SK-N-SH treated with all-trans-retinoic acid at 6 μM for 48 hours (cell line): ENCODE data around the gene SMIM38.

Experiments
- ATAC-seq: fragments of 200-7000 bp; cut with Tn5 transposase; 3 replicates; pipeline ENCODE4 v1.9.1; 2020; ENCODE audit warnings: mild to moderate bottlenecking, moderate library complexity
- ARNTL ChIP-seq: fragments of 450-650 bp; formaldehyde crosslinking; IDR thresholded peaks from 2 replicates; pipeline ENCODE4 v1.5.0; 2020; ENCODE audit warnings: low read depth, mild to moderate bottlenecking, moderate library complexity, borderline replicate concordance
- BACH2 ChIP-seq: fragments of 250-450 bp; sonication (Bioruptor Pico); IDR thresholded peaks from 2 replicates; pipeline ENCODE4 v1.9.0; 2021; ENCODE audit warnings: mild to moderate bottlenecking, borderline replicate concordance
- CREB5 ChIP-seq: fragments of 250-450 bp; sonication (Bioruptor Pico); IDR thresholded peaks from 2 replicates; pipeline ENCODE4 v1.5.1; 2020; ENCODE audit warnings: low read depth, mild to moderate bottlenecking, moderate library complexity
- CSDC2 ChIP-seq: fragments of 250-450 bp; sonication (Bioruptor Pico); IDR thresholded peaks from 2 replicates; pipeline ENCODE4 v1.5.0; 2020; ENCODE audit warnings: mild to moderate bottlenecking, moderate library complexity
- CSRNP3 ChIP-seq: fragments of 250-450 bp; sonication (Bioruptor Pico); IDR thresholded peaks from 2 replicates; pipeline ENCODE4 v1.5.1; 2021; ENCODE audit warnings: mild to moderate bottlenecking, moderate library complexity
- ESRRG ChIP-seq: fragments of 250-450 bp; sonication (Bioruptor Pico); IDR thresholded peaks from 2 replicates; pipeline ENCODE4 v1.6.1; 2021; ENCODE audit warnings: mild to moderate bottlenecking
- GLIS3 ChIP-seq: fragments of 250-450 bp; sonication (Bioruptor Pico); IDR thresholded peaks from 2 replicates; pipeline ENCODE4 v1.5.0; 2020; ENCODE audit warnings: mild to moderate bottlenecking, moderate library complexity
- ISL1 ChIP-seq: fragments of 250-450 bp; sonication (Bioruptor Pico); IDR thresholded peaks from 2 replicates; pipeline ENCODE4 v2.1.2; 2022; ENCODE audit warnings: mild to moderate bottlenecking, moderate library complexity
- OSR1 ChIP-seq: fragments of 250-450 bp; sonication (Bioruptor Pico); IDR thresholded peaks from 2 replicates; pipeline ENCODE4 v1.8.0; 2022; ENCODE audit warnings: moderate library complexity, mild to moderate bottlenecking, inconsistent platforms
- PATZ1 ChIP-seq: fragments of 250-450 bp; sonication (Bioruptor Pico); IDR thresholded peaks from 2 replicates; pipeline ENCODE4 v1.8.0; 2020; ENCODE audit warnings: mild to moderate bottlenecking, moderate library complexity, borderline replicate concordance
- POU6F1 ChIP-seq: fragments of 250-450 bp; sonication (Bioruptor Pico); IDR thresholded peaks from 2 replicates; pipeline ENCODE4 v1.8.0; 2021; ENCODE audit warnings: low read depth, mild to moderate bottlenecking, moderate library complexity, borderline replicate concordance
- PPARA ChIP-seq: fragments of 250-450 bp; sonication (Bioruptor Pico); IDR thresholded peaks from 2 replicates; pipeline ENCODE4 v1.5.0; 2020; ENCODE audit warnings: mild to moderate bottlenecking, borderline replicate concordance
- SNAI2 ChIP-seq: fragments of 250-450 bp; sonication (Bioruptor Pico); IDR thresholded peaks from 2 replicates; pipeline ENCODE4 v1.5.0; 2020; ENCODE audit warnings: mild to moderate bottlenecking, moderate library complexity
- TOX ChIP-seq: fragments of 250-450 bp; sonication (Bioruptor Pico); IDR thresholded peaks from 2 replicates; pipeline ENCODE4 v1.8.0; 2021; ENCODE audit warnings: mild to moderate bottlenecking, moderate library complexity, borderline replicate concordance
- TSHZ2 ChIP-seq: fragments of 250-450 bp; sonication (Bioruptor Pico); IDR thresholded peaks from 2 replicates; pipeline ENCODE4 v1.5.0; 2020; ENCODE audit warnings: mild to moderate bottlenecking, moderate library complexity
- ZC3H10 ChIP-seq: fragments of 250-450 bp; sonication (Bioruptor Pico); IDR thresholded peaks from 2 replicates; pipeline ENCODE4 v1.5.1; 2021; ENCODE audit warnings: mild to moderate bottlenecking, moderate library complexity
- ZFP3 ChIP-seq: fragments of 250-450 bp; sonication (Bioruptor Pico); IDR thresholded peaks from 2 replicates; pipeline ENCODE4 v1.5.0; 2020; ENCODE audit warnings: mild to moderate bottlenecking, moderate library complexity
- ZNF565 ChIP-seq: fragments of 450-650 bp; formaldehyde crosslinking; conservative IDR thresholded peaks from 2 replicates; pipeline ENCODE4 v1.5.0; 2020; ENCODE audit warnings: low read depth, mild to moderate bottlenecking, moderate library complexity
- ZNF70 ChIP-seq: fragments of 450-650 bp; formaldehyde crosslinking; IDR thresholded peaks from 2 replicates; pipeline ENCODE4 v1.5.0; 2020; ENCODE audit warnings: mild to moderate bottlenecking, moderate library complexity
- ZNF8 ChIP-seq: fragments of 450-650 bp; formaldehyde crosslinking; IDR thresholded peaks from 2 replicates; pipeline ENCODE4 v1.5.0; 2020; ENCODE audit warnings: mild to moderate bottlenecking, moderate library complexity

Gene SMIM38

GRCh38 chr11:69129647-69130046 lies 26.1 kb upstream of the SMIM38 start (continued):
- TF ChIP-seq POU6F1 (no peak), GLIS3 (no peak), ISL1 (CRISPR knock-in tag) (no peak), ZFP3 (CRISPR knock-in tag) (no peak), CSDC2 (CRISPR knock-in tag) (no peak), ARNTL (CRISPR knock-in tag) (no peak)

- no peak for ATAC-seq
- TF ChIP-seq OSR1 (CRISPR knock-in tag) (no peak), ZC3H10 (CRISPR knock-in tag) (no peak), SNAI2 (CRISPR knock-in tag) (no peak), BACH2 (no peak), CSDC2 (CRISPR knock-in tag) (no peak), ESRRG (CRISPR knock-in tag) (no peak), ZNF8 (CRISPR knock-in tag) (no peak), ARNTL (CRISPR knock-in tag) (no peak), TSHZ2 (no peak), POU6F1 (no peak), ZNF565 (CRISPR knock-in tag) (no peak), ISL1 (CRISPR knock-in tag) (no peak), GLIS3 (no peak), PPARA (CRISPR knock-in tag) (no peak), TOX (no peak), PATZ1 (CRISPR knock-in tag) (no peak), ZNF70 (CRISPR knock-in tag) (no peak), CREB5 (CRISPR knock-in tag) (no peak), CSRNP3 (CRISPR knock-in tag) (no peak)
- TF ChIP-seq, all 23 proteins: peak for 0
These were observed 25.1 kb upstream of the SMIM38 start for GRCh38 chr11:69130654-69131053.

- peak; percentile 53 for ATAC-seq
- no peak for TF ChIP-seq SNAI2 (CRISPR knock-in tag)
- TF ChIP-seq ZNF8 (CRISPR knock-in tag), result no peak
- no peak for TF ChIP-seq ZNF565 (CRISPR knock-in tag)
- no peak for TF ChIP-seq ZFP3 (CRISPR knock-in tag)
- no peak for TF ChIP-seq TSHZ2
- no peak for TF ChIP-seq ZC3H10 (CRISPR knock-in tag)
- no peak for TF ChIP-seq TOX
- TF ChIP-seq POU6F1, result no peak
- no peak for TF ChIP-seq CSDC2 (CRISPR knock-in tag)
- TF ChIP-seq PPARA (CRISPR knock-in tag), result no peak
These were observed 24.6 kb upstream of the SMIM38 start for GRCh38 chr11:69131121-69131566.
